ENCODE data around the gene TDRD10.

- TF ChIP-seq CTCF (IDR thresholded peaks at IDR 0.05): no peak
- no peak for TF ChIP-seq POLR2AphosphoS5 (IDR thresholded peaks at IDR 0.05; ENCODE audit: insufficient read depth in 1 of 2, low read depth in 1 of 2)
- TF ChIP-seq POLR2A (IDR thresholded peaks at IDR 0.05): no peak
Measured at GRCh38 chr1:154478639-154479038, 23.4 kb upstream of the TDRD10 start.

Data from vagina (tissue), 2 donors.